HG02763 (cell line): ENCODE results near the gene MALL.
"Not testable (repeated sequence)": the region's sequence is repeated elsewhere in the genome, so short reads cannot be mapped to it uniquely, and the experiment has no call there.

ENCODE experiments used
- ATAC-seq: cut with Tn5 transposase; IDR thresholded peaks from one replicate; pipeline ENCODE4 v1.9.1; 2021; ENCODE audit warnings: mild to moderate bottlenecking, moderate library complexity; ENCODE audit not compliant: unreplicated experiment

Gene MALL

DNA sequence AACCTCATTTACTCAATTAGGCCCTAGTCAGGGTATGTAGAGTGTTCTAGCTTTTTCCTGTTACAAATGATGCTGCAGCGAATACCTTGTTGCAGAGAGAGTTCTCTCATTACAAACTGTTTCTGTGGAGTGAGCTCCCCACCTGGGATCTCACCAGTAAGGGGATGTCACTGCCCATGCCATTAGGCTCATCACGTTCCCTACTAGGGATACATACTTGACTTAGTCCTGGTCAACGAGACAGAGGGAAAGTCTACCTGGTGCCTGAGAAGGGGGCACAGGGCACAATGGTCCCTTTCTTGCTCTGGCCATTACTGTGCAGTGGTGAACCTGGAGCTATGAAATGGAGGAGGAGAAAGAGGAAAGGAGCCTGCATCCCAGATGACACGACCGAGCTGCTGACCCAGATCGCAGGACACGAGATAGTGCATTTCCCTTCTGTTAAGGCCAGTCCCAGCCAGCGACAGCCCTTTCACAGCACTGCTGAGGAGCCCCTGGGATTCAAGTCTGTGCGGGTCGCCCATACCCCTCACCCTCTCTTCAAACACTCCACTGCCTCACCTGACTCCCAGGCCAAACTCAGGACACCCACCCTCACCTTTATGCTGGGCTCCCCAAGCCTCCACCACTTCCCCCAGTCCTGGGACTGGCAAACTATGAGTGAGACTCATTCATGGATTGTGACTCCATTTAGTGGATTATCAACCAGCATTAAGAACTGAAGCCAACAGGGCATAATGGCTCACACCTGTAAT is 16.0 kb downstream of the MALL start:
- ATAC-seq = no peak

DNA sequence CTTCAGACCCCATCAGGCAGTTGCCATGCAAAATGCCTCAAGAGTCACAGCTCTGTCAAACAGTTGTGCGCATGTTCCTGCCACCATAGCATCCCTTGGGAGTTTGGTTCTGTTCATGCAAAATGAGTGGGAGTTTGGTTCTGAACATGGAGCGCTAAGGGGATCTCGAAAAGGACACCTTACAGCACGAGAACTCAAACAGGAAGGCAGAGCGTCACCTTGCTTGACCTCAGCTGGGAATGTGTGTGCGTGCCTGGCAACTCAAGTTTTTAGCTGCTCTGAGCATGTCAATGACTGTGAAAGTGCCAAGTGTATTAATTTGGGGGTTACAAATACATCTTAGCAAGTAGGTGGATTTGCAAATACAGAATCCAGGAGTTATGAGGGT is 16.6 kb downstream of the MALL start:
- ATAC-seq = no peak

DNA sequence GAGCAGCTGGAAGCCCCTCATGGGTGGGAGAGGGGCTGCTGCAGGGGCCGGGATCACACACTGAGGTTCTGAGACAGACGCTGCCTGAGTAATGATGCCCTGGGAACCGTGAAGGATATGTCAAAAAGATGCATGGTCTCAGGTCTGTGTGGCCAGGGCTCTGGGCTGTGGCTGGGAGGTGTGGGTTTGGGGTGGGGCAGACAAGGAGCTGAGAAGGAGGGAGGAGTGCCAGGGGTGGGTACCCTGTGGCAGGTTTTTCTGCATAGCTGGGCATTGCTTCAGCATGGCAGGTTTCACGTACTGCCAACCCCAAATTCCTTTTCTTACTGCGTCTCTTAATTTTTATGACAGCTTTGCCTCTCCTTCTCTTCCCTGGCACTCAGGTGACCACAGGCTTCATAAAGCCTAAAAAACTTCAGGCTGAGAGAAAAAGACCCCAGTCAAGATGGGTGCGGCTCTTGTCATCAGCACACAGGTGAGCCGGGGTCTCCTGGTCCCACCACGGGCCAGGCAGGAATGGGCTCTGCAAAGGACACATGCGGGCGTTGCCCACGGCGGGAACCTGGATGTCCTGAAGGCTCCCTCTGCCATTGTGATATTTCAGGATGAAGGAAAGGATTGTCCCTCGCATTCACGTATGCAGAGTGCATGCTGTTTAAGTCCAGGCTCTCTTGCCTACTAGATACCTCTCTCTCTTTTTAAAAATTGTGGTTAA is 18.0 kb downstream of the MALL start:
- ATAC-seq = no peak

DNA sequence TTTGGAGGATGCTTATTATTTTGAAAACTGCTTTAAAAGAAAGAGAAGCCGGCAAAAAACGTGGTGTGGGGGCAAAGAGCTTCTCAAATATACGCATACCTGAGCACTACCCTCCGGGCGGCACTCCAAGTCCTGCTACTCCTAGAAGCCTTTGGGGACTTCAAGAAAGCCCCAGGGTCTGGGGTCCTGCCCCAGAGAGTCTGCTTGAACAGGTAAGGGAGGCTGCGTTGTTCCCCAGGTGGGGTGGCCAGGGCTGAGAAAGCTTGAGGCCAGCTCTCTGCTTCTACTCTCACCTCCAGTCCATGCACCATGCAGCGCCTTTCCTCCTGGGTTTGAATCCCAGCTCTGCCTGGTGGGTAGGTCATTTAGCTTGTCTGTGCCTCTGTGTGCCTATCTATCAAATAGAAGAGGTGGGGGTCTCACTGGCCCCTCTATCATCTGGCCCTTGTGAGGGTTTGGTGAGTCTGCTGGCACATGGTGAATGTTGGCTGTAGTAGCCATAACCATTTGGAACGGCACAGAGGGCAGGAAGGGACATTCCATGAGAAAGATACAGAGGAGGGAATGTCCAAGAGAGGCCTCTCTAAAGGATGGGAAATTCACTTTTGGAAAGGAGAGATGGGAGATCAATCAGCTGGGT is 19.5 kb downstream of the MALL start:
- no peak for ATAC-seq

DNA sequence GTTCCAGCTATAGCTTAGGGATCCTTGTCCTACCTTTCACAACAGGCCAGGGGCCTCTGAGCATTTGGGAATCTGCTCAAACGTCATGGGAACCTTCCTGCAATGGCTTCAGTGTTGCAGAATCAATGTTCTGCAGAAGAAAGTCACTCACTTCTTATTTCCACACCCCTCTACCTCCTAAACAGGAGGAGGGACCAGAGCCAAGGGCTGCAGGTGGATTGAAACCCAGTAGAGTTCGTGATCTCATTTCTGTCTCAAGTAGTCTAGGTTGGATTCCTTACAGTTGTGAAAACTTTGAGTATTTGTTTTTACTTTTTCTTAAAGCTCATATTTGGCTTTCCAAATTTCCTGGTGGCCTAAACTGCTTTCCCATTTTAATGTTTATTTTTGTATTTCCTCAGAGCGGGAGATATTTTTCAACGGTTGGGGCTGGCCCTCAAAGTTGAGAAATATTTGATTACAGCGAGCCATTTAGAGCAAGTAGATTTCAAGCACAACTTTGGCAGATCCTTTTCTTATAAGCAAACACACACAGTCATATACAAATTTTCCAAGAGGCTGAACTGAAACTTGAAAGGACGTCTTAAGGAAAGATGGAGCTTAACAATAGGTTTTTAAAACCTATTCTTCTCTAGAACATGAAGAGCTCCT is 20.6 kb downstream of the MALL start:
- not testable (repeated sequence) for ATAC-seq

DNA sequence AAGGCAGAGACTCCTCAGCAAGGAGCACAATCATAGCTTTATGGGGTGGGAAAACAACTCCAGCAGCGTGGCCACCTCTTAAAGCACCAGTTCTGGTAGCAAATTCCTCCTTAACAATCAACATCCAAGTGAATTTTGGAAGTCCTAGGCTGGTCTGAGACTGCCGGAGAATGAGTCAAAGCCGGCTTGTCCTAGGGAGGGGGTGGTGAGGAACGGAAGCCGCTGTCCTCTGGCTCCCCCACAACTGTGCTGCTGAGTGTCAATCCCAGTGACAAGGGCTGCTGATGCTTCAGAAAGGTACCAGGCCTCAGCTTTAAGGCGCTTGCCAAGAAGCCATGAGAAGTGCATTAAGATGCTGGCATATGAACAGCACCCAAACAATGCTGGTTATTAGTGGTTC is 21.7 kb downstream of the MALL start:
- ATAC-seq = not testable (repeated sequence)

DNA sequence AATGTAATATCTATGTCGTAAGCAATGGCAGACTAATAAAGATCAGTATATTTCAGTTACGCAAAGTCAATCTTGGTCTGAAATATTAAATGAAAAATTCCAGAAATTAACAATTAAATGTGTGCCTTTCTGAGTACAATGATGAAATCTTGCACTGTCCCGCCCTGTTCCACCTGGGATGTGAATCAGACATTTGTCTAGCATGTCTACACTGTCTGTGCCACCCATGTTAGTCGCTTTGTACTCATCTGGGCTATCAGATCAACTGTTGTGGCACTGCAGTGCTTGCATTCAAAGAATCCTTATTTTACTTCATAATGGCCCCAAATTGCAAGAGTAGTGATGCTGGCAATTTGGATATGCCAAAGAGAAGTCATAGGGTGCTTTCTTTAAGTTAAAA is 25.5 kb downstream of the MALL start:
- ATAC-seq = not testable (repeated sequence)

DNA sequence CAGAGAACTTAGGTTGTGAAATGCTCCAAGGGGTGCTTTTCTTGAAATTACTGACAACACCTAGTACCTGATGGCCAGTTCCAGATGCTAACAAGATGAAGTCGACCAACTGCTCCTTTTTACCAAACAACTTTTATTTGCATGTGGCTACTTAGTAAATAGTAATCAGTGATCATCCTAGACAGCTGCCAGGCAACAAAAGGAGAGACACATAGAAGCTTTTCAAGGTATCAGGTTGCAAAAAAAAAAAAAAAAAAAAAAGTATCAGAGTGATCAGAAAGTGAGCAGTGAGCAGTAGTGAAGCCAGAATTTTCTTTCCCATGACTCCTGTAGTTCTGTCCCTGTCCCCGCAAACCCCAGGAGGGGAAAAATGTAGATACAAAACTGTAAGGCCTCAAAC is 31.9 kb downstream of the MALL start:
- ATAC-seq = not testable (repeated sequence)

DNA sequence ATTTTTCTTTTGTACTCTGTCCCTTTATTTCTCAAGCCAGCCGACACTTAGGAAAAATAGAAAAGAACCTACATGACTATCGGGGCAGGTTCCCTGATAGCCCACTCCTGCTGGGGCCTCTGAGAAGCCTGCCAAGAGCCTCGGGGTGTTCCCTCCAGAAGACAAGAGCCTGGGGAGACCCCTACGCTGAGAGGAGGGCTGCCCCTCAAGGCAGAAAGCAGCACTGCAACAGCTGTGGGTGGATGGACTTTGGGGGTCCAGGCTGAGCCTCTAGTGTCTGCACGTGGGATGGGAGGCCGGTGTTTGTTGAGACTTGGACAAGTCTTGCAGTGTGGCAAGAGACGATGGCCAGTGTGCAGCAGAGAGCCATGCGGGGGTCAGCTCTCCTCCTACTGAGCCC is 32.5 kb downstream of the MALL start:
- ATAC-seq = not testable (repeated sequence)

DNA sequence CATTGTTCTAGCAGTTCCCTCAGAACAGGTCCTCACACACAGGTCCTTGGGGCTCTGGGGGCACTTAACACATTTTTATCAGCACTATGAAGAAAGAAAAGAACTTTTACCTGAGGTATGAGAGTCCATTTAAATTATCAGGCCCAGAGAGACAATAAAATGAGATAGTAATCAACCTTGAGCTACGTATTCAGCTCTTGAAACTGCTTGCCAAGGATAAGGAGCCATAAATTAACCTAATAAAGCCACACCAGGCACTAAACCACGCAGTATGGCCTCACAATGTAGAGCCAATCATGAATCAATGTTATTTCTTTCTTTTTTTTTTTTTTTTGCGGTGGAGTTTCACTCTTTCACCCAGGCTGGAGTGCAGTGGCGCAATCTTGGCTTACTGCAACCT is 37.5 kb downstream of the MALL start:
- ATAC-seq = not testable (repeated sequence)

DNA sequence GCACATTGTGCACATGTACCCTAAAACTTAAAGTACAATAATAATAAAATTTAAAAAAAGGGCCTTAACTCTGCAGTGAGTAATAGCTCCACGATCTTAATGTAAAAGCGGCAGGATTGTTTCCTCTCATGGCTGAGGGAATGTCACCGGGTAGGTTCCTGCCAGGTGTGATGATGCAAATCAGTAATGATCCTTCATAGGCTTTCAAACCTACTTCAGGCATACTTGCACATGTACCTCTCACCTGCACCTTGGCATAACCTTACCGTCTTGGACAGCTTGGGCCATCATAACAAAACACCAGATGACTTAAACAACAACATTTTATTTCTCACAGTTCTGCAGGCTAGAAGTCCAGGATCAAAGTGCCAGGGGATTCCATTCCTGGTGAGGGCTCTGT is 39.7 kb downstream of the MALL start:
- not testable (repeated sequence) for ATAC-seq

DNA sequence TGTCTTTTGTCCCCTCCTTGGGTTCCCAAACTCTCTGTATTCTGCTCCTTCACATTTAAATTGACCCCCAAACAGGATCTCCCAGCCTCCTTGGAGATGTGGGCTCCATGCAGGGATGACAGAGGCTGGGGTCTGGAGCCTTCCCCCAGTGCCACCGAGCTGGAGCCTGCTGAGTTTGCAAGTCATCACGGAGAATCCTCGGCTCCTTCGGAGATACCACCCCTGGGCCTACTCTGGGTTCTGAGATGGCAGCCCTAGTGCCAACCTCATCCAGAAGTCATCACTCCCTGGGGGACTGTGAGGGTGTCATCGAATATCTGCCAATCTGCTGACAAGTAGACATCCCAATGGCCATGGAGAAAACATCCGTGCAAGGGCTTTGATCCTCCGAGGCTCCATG is 45.8 kb downstream of the MALL start:
- ATAC-seq = not testable (repeated sequence)

DNA sequence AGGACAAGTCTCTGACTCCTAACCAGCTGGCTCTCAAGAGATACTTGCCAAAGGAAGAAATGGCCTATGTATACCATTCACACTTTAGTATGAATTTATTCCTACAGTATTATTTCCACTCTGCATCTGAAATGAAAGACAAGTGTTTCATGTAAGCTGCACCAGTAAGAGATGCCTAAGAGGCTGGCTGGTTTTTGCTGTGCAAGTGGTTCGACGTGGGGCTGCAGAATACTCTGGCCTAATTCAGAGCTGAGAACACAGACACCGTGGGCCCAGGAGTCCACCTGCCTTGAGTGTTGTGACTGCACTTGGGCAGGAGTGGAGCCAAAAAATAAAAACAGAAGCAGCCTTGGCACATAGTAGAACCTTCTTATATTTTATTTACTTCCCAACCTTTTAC is 47.5 kb downstream of the MALL start:
- not testable (repeated sequence) for ATAC-seq

DNA sequence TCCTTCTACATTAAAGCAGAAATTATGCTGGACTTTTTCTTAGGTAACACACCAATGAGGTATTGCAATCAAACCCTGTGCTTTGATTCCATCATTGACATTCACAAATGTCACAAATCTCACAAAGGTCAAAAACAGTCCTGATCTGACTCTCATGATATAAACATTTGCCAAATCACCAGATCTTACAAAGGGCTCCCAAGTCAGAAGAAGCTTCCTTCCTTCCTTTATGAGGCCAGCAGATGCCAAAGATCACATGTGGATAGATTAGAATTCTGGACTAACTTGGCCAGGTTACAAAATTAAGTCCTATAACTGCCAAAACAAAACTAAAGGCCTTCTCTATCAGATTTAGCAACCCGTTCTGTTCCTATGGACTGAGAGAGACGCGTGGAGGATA is 53.3 kb downstream of the MALL start:
- ATAC-seq = not testable (repeated sequence)

DNA sequence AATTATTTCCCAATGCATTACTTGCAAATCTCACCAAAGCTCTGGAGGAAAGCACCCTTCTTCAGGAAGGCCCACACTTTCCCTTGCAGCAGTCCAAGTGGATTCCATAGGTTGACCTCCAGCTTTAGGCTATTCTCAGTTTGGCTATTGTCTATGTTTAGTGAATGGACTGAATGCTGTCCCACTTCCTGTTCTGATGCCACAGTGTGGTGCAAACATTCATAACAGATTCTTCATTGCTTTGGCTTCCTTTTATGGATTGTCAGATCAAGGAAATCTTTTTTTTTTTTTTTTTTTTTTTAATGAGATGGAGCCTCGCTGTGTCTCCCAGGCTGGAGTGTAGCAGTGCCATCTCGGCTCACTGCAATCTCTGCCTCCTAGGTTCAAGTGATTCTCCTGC is 55.1 kb downstream of the MALL start:
- not testable (repeated sequence) for ATAC-seq

DNA sequence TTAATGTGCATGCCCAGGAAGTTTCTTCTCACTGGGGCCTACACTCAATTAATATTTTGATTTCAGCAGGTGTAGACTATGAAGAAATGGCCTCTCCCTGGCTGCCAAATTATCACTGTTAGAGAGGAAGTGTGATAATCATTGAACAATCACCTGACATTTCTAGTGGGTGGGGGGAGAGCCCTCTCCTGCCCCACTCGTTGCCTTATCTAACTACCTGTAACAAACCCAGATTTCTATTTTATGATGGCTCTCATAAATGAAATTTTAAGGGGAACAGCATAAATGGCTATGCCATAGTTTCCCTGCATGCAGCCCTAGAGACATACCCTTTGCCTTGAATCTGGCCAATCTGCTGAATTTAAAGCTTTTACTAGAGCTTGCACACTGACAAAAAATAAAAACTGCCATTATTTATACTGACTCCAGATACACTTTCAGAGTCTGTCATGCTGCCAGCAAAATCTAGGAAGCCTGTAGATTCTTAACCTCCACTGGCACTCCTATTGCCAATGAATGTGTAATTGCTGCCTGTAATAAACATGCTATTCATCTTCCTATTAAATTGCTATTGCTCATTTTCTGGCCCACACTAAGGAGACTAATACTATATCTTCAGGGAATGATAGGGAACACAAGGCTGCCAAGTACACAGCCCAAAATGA is 55.8 kb downstream of the MALL start:
- ATAC-seq = not testable (repeated sequence)

DNA sequence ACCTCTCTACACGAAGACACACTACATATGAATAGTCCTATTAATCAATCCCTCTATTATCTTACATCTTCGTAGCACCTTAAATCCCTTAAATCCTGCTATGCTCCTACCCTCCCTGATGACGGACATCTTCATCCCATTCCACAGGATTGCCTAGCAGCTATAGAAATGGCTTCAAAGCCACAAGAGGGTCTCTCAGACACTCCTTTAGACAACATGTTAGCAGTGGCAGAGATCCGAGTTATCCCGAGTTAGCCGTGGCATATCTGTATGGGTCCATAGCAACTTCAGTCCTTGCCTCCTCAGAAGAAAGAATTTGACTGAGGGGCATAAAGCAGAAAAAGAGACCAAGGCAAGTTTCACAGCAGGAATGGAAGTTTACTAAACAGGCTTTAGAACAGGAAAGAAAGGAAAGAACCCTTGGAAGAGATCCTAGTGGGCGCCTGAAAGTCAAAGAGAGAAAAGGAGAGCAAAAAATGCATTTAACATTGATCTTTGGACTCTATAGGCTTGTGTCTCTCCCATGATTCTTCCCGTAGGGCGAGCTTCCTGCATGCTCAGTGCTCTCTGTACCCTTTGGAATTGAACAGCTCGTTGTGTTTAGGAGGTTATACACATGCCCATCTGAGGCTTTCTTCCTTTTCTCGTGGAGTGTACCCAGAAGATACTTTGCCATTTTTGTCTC is 56.5 kb downstream of the MALL start:
- not testable (repeated sequence) for ATAC-seq

DNA sequence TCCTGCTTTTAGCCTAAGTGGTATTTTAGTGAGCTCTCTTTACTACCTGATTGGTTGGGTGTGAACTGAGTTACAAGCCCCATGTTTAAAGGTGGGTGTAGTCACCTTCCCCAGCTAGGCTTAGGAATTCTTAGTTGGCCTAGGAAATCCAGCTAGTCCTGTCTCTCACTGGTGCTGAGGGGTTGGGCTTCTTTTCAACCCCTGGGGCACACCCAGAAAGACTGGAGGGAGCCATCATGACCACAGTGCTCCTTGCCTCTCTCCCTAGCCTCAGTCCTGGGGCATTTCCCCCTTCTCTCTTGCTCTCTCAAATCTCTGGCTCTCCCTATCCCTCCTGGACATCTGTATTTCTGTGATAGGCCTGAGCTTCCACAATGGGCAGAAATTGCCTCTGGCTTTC is 57.6 kb downstream of the MALL start:
- ATAC-seq = not testable (repeated sequence)

DNA sequence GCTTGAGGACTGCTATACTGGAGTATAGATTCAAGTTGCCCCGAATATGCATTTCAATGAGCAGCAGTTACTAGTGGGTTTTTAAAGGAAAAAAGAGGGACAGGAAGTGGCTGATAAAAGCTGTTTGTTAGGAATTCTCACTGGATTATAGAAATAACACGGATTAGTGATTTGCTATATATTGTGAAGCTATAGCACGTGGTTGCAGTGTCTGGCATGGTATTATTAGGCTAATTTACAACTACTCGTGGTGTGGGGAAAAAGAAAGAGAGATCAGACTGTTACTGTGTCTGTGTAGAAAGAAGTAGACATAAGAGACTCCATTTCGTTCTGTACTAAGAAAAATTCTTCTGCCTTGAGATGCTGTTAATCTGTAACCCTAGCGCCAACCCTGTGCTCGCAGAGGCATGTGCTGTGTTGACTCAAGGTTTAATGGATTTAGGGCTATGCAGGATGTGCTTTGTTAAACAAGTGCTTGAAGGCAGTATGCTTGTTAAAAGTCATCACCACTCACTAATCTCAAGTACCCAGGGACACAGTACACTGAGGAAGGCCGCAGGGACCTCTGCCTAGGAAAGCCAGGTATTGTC is 59.7 kb downstream of the MALL start:
- ATAC-seq = not testable (repeated sequence)
